Measurements from ENCODE around the gene WDR93. TPM values are rescaled to one million over a fixed set of nuclear protein-coding genes. Genes with fewer than 3 reads are reported as not detected.

WDR93 gene
- total RNA-seq, 2 donors from 2014 or later, result not detected

DNA sequence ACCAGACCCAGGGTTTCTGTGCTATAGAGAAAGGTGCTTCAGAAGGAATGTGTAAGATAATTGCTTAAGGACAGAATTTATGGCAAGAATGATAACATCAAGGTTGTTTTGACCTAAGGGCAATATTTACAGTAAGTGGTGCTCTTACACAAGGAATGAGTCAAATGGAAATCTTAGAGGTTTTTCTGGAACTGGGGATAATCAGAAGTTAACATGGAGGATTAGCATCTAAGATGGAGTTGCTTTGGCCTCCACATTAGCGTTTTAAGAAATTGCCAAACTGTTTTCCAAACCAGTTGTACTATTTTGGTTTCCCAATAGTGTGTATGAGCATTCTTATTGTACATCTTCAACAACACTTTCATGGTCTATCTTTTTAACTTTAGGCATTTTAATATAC lies 3.1 kb downstream of the WDR93 start:
- Histone ChIP-seq H3K4me1 (ENCODE audit: control insufficient read depth in 1 of 2, low read depth in 2 of 2) (peaks cover 6 to 19% of the 10 kb centered on the region in 2 donors), H3K27me3 (replicated peaks; ENCODE audit: insufficient read depth) (no peaks in the 10 kb centered on the region), H3K4me3 (no peak overlapping the region), H3K27ac (no peak overlapping the region), H3K9me3 (no peaks in the 10 kb centered on the region), H3K36me3 (no peaks in the 10 kb centered on the region)
- DNase-seq (ENCODE audit: low spot score) (no peak), ATAC-seq (ENCODE audit: insufficient number of reproducible peaks, low FRiP score, low read depth) (no peak)
- TF ChIP-seq, protein P1, sequence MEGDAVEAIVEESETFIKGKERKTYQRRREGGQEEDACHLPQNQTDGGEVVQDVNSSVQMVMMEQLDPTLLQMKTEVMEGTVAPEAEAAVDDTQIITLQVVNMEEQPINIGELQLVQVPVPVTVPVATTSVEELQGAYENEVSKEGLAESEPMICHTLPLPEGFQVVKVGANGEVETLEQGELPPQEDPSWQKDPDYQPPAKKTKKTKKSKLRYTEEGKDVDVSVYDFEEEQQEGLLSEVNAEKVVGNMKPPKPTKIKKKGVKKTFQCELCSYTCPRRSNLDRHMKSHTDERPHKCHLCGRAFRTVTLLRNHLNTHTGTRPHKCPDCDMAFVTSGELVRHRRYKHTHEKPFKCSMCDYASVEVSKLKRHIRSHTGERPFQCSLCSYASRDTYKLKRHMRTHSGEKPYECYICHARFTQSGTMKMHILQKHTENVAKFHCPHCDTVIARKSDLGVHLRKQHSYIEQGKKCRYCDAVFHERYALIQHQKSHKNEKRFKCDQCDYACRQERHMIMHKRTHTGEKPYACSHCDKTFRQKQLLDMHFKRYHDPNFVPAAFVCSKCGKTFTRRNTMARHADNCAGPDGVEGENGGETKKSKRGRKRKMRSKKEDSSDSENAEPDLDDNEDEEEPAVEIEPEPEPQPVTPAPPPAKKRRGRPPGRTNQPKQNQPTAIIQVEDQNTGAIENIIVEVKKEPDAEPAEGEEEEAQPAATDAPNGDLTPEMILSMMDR (IDR thresholded peaks at IDR 0.05), result no peak

DNA sequence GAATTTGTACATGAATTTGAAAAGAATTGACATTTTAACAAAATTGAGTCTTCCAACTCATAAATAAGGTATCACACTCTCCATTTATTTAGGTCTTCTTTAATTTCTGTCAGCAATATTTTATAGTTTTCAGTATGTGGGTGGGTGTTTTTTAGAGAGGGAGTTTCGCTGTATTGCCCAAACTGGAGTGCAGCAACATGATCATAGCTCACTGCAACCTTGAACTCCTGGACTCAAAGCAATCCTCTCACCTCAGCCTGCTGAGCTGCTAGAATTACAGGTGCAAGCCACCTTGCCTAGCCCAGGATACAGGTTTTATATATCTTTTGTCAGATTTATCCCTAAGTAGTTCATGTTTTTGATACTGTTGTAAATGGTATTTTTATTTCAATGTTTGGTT lies 4.6 kb downstream of the WDR93 start:
- Histone ChIP-seq H3K27ac (no peak overlapping the region), H3K36me3 (no peaks in the 10 kb centered on the region), H3K4me1 (ENCODE audit: control insufficient read depth in 1 of 2, low read depth in 2 of 2) (peaks cover 0 to 4% of the 10 kb centered on the region in 2 donors), H3K27me3 (replicated peaks; ENCODE audit: insufficient read depth) (no peaks in the 10 kb centered on the region), H3K9me3 (no peaks in the 10 kb centered on the region), H3K4me3 (no peak overlapping the region)
- DNase-seq (ENCODE audit: low spot score) (no peak), ATAC-seq (ENCODE audit: insufficient number of reproducible peaks, low FRiP score, low read depth) (no peak)
- TF ChIP-seq, protein P1 (IDR thresholded peaks at IDR 0.05), result no peak

DNA sequence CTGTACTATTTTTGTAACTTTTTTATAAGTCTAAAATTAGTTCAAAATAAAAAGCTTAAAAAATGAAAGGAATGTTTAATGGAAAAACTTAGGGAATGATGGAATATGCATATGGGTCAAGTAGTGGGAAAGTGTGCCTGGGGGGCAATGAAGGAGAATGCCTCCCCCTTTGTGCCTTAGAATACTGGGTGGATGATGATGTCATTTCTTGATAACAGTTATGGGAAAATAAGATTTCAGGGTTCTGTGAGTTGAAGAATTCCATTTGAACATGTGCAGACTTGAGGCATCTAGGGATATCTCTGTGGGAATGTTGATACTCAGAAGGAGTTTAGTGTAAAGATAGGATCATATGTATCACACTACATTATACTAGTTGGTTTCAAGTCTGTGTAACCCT lies 13.8 kb downstream of the WDR93 start:
- H3K4me1 ChIP-seq (ENCODE audit: control insufficient read depth in 1 of 2, low read depth in 2 of 2), result peaks cover 15 to 22% of the 10 kb centered on the region in 2 donors
- peak overlapping the region in 1 of 2 donors; percentile 15 for H3K27ac ChIP-seq
- peak; percentile 43 for ATAC-seq (ENCODE audit: insufficient number of reproducible peaks, low FRiP score, low read depth)
- H3K9me3 ChIP-seq, result no peaks in the 10 kb centered on the region
- H3K36me3 ChIP-seq, result no peaks in the 10 kb centered on the region
- no peaks in the 10 kb centered on the region for H3K27me3 ChIP-seq (replicated peaks; ENCODE audit: insufficient read depth)
- DNase-seq (ENCODE audit: low spot score), result no peak
- TF ChIP-seq, protein P1 (IDR thresholded peaks at IDR 0.05), result no peak
- no peak overlapping the region for H3K4me3 ChIP-seq

DNA sequence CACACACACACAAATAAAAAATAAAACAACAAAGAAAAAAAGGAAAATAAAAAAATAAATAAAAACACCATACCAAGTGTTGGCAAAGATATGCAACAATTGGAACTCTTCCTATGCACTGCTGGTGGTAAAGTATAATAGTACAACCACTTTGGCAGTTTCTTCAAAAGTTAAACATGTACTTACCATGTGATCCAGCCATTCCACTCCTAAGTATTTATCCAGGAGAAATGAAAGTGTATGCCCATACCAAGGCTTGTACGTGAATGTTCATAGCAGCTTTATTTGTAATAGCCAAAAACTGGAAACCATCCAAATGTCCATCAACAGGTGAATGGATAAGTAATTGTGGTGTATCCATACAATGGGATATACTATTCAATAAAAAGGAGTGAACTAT lies 17.0 kb downstream of the WDR93 start:
- Histone ChIP-seq H3K27ac (no peak overlapping the region), H3K4me3 (no peak overlapping the region), H3K36me3 (no peaks in the 10 kb centered on the region), H3K27me3 (replicated peaks; ENCODE audit: insufficient read depth) (no peaks in the 10 kb centered on the region), H3K4me1 (ENCODE audit: control insufficient read depth in 1 of 2, low read depth in 2 of 2) (peaks cover 15 to 22% of the 10 kb centered on the region in 2 donors), H3K9me3 (no peaks in the 10 kb centered on the region)
- ATAC-seq (ENCODE audit: insufficient number of reproducible peaks, low FRiP score, low read depth), result no peak
- TF ChIP-seq, protein P1 (IDR thresholded peaks at IDR 0.05), result no peak
- no peak for DNase-seq (ENCODE audit: low spot score)

DNA sequence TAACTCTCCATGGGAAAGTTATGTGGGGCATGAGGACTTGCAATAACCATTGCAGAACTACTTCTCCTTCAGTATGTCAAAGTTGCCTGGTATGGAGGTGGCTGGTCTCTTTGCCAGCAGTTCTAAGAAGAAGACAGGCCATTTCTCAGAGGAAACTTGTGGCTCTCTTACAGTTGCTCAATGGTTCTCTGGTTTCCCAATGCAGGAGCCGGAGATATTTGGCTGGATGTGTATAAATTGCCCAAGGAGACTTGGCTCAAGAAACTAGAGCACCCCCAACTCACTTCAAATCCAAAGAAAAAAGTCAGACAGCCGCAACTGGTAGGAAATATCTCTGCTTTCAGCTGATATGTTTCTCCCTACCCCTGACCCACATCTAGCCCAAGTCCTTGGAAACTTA lies 24.2 kb downstream of the WDR93 start:
- TF ChIP-seq, protein P1 (IDR thresholded peaks at IDR 0.05), result no peak
- Histone ChIP-seq H3K4me3 (no peak overlapping the region), H3K9me3 (no peaks in the 10 kb centered on the region), H3K4me1 (ENCODE audit: control insufficient read depth in 1 of 2, low read depth in 2 of 2) (no peaks in the 10 kb centered on the region), H3K27me3 (replicated peaks; ENCODE audit: insufficient read depth) (no peaks in the 10 kb centered on the region), H3K36me3 (no peaks in the 10 kb centered on the region), H3K27ac (no peak overlapping the region)
- ATAC-seq (ENCODE audit: insufficient number of reproducible peaks, low FRiP score, low read depth) (no peak), DNase-seq (ENCODE audit: low spot score) (no peak)

Measured in thoracic aorta (tissue), 2 donors.